H9 (cell line): ENCODE results near the gene MPST. TPM values are rescaled to one million over a fixed set of nuclear protein-coding genes. Genes with fewer than 3 reads are reported as not detected.

Experiments used
- DNase-seq: peaks from one replicate; pipeline ENCODE4 v3.0.0-alpha.2; 2017
- H2AFZ ChIP-seq: one replicate; pipeline ENCODE4 v1.6.1; 2013; ENCODE audit warnings: mild to moderate bottlenecking, low read length, control low read depth, moderate library complexity
- H2AK5ac ChIP-seq: 2 replicates; pipeline ENCODE4 v1.6.1; 2013; ENCODE audit warnings: low read length, control low read depth, mixed read lengths; ENCODE audit not compliant: insufficient read length
- H2BK120ac ChIP-seq: one replicate; pipeline ENCODE4 v1.6.1; 2013; ENCODE audit warnings: low read depth, mild to moderate bottlenecking, low read length, control low read depth, inconsistent platforms; ENCODE audit not compliant: poor library complexity, severe bottlenecking
- H2BK12ac ChIP-seq: 2 replicates; pipeline ENCODE4 v1.6.1; 2013; ENCODE audit warnings: low read length, control low read depth, mixed read lengths, low read depth; ENCODE audit not compliant: insufficient read length
- H2BK15ac ChIP-seq: 2 replicates; pipeline ENCODE4 v1.6.1; 2013; ENCODE audit warnings: low read depth, low read length, control low read depth
- H2BK20ac ChIP-seq: one replicate; pipeline ENCODE4 v1.6.1; 2013; ENCODE audit warnings: low read depth, mild to moderate bottlenecking, low read length, control low read depth, inconsistent platforms; ENCODE audit not compliant: poor library complexity, severe bottlenecking
- H2BK5ac ChIP-seq: 2 replicates; pipeline ENCODE4 v1.6.1; 2013; ENCODE audit warnings: low read length, control low read depth, mixed read lengths; ENCODE audit not compliant: insufficient read length
- H3K14ac ChIP-seq: 2 replicates; pipeline ENCODE4 v1.6.1; 2013; ENCODE audit warnings: low read length, control low read depth; ENCODE audit not compliant: insufficient read depth
- H3K18ac ChIP-seq: 2 replicates; pipeline ENCODE4 v1.6.1; 2013; ENCODE audit warnings: low read depth, mild to moderate bottlenecking, mixed read lengths, low read length, control low read depth; ENCODE audit not compliant: insufficient read length
- H3K23ac ChIP-seq: 2 replicates; pipeline ENCODE4 v1.6.1; 2013; ENCODE audit warnings: low read length, control low read depth, mixed read lengths, low read depth; ENCODE audit not compliant: insufficient read length
- H3K23me2 ChIP-seq: 2 replicates; pipeline ENCODE4 v1.6.1; 2013; ENCODE audit warnings: low read depth, mild to moderate bottlenecking, mixed read lengths, low read length, control low read depth; ENCODE audit not compliant: insufficient read length, poor library complexity, severe bottlenecking
- H3K27ac ChIP-seq: 2 replicates; pipeline ENCODE4 v1.5.1; 2013; ENCODE audit warnings: low read length, control low read depth, mixed read lengths, low read depth; ENCODE audit not compliant: insufficient read length
- H3K27me3 ChIP-seq: 2 replicates; pipeline ENCODE4 v1.6.1; 2013; ENCODE audit warnings: low read length, control low read depth, inconsistent platforms; ENCODE audit not compliant: insufficient read depth
- H3K4ac ChIP-seq: 2 replicates; pipeline ENCODE4 v1.6.1; 2013; ENCODE audit warnings: low read depth, mild to moderate bottlenecking, control low read depth, inconsistent platforms, low read length, moderate library complexity
- H3K4me1 ChIP-seq: 2 replicates; pipeline ENCODE4 v1.6.1; 2013; ENCODE audit warnings: low read length, control low read depth, inconsistent platforms; ENCODE audit not compliant: insufficient read depth
- H3K4me2 ChIP-seq: 2 replicates; pipeline ENCODE4 v1.6.1; 2013; ENCODE audit warnings: low read length, control low read depth, mixed read lengths; ENCODE audit not compliant: insufficient read length, insufficient read depth
- H3K56ac ChIP-seq: 2 replicates; pipeline ENCODE4 v1.6.1; 2013; ENCODE audit warnings: low read depth, mild to moderate bottlenecking, mixed read lengths, low read length, control low read depth; ENCODE audit not compliant: insufficient read length
- H3K79me1 ChIP-seq: 2 replicates; pipeline ENCODE4 v1.6.1; 2013; ENCODE audit warnings: low read depth, mild to moderate bottlenecking, moderate library complexity, low read length, control low read depth, inconsistent platforms; ENCODE audit not compliant: insufficient read depth, poor library complexity, severe bottlenecking
- H3K79me2 ChIP-seq: 2 replicates; pipeline ENCODE4 v1.6.1; 2013; ENCODE audit warnings: low read length, control low read depth, inconsistent platforms; ENCODE audit not compliant: insufficient read depth
- H3K9ac ChIP-seq: 2 replicates; pipeline ENCODE4 v1.6.1; 2013; ENCODE audit warnings: low read length, control low read depth, mixed read lengths; ENCODE audit not compliant: insufficient read length; ENCODE audit errors: extremely low read depth
- H3K9me3 ChIP-seq: one replicate; pipeline ENCODE4 v1.6.1; 2013; ENCODE audit warnings: low read depth, low read length, inconsistent platforms; ENCODE audit not compliant: control insufficient read depth
- H3T11ph ChIP-seq: one replicate; pipeline ENCODE4 v1.6.1; 2013; ENCODE audit warnings: mild to moderate bottlenecking, low read length, control low read depth, inconsistent platforms
- H4K20me1 ChIP-seq: one replicate; pipeline ENCODE4 v1.6.1; 2013; ENCODE audit not compliant: control insufficient read depth, insufficient read length, insufficient read depth
- H4K5ac ChIP-seq: 2 replicates; pipeline ENCODE4 v1.6.1; 2013; ENCODE audit warnings: low read depth, mild to moderate bottlenecking, mixed read lengths, low read length, control low read depth; ENCODE audit not compliant: insufficient read length
- H4K8ac ChIP-seq: replicated peaks from 2 replicates; pipeline ENCODE4 v1.6.1; 2013; ENCODE audit warnings: low read length, control low read depth, mixed read lengths, low read depth; ENCODE audit not compliant: insufficient read length
- H4K91ac ChIP-seq: 2 replicates; pipeline ENCODE4 v1.6.1; 2013; ENCODE audit warnings: low read depth, mild to moderate bottlenecking, moderate library complexity, mixed read lengths, low read length, control low read depth; ENCODE audit not compliant: insufficient read length
- H3K27ac Mint-ChIP-seq, 3 experiments: 2 replicates in 2 of 3; 3 replicates in 1 of 3; pipeline ENCODE4 v1.8.0; 2020 to 2021; ENCODE audit warnings: mixed read lengths in 3 of 3, mild to moderate bottlenecking in 1 of 3, moderate library complexity in 1 of 3
- H3K27me3 Mint-ChIP-seq: 2 replicates; pipeline ENCODE4 v1.8.0; 2021; ENCODE audit warnings: low read depth, mild to moderate bottlenecking, moderate library complexity, mixed read lengths
- H3K36me3 Mint-ChIP-seq, 3 experiments: 2 replicates in 2 of 3; 3 replicates in 1 of 3; pipeline ENCODE4 v1.8.0; 2020 to 2021; ENCODE audit warnings: low read depth in 3 of 3, mixed read lengths in 3 of 3; ENCODE audit not compliant: insufficient read depth in 1 of 3
- H3K4me1 Mint-ChIP-seq, 2 experiments: 2 replicates each; pipeline ENCODE4 v1.8.0; 2020; ENCODE audit warnings: mixed read lengths in 2 of 2
- H3K4me3 Mint-ChIP-seq, 2 experiments: 2 replicates in 1 of 2; 3 replicates in 1 of 2; pipeline ENCODE4 v1.8.0; 2020 to 2021; ENCODE audit warnings: mild to moderate bottlenecking in 2 of 2, mixed read lengths in 2 of 2, moderate library complexity in 1 of 2
- H3K9me3 Mint-ChIP-seq, 2 experiments: 2 replicates in 1 of 2; 3 replicates in 1 of 2; pipeline ENCODE4 v1.8.0; 2020; ENCODE audit warnings: mild to moderate bottlenecking in 2 of 2, mixed read lengths in 2 of 2, moderate library complexity in 1 of 2
- CTCF ChIP-seq: fragments of 200-600 bp; sonication (generic); conservative IDR thresholded peaks from 3 replicates; pipeline ENCODE4 v1.8.0; 2021; ENCODE audit warnings: antibody characterized with exemption, mild to moderate bottlenecking
- WGBS: extraction: QIAGEN DNeasy Blood & Tissue Kit; methylation state at CpG from one replicate; pipeline ENCODE4 v1.1.7; 2013; ENCODE audit warnings: missing lambda C conversion rate, low lambda C conversion rate, mixed read lengths; ENCODE audit not compliant: insufficient read length; ENCODE audit errors: extremely low coverage; 5-methylcytosine and 5-hydroxymethylcytosine counted together
- total RNA-seq: library from RNA; stranded (reverse); gene quantifications from 2 replicates; pipeline ENCODE4 v1.2.1, GENCODE V29; 2021

The MPST gene
- total RNA-seq, 1 experiment from 2014 or later = 70.5 TPM

GRCh38 chr22:37030560-37031281, 11.2 kb downstream of the MPST start:
- H3K79me2 ChIP-seq = no peaks in the 10 kb centered on the region
- no peaks in the 10 kb centered on the region for H3K9me3 ChIP-seq
- H3K18ac ChIP-seq = no peak overlapping the region
- no peaks in the 10 kb centered on the region for H3K9me3 Mint-ChIP-seq
- H3K4me1 Mint-ChIP-seq = peaks cover 34 to 36% of the 10 kb centered on the region in 2 experiments
- H2BK12ac ChIP-seq = no peak overlapping the region
- peaks cover 9 to 42% (median 31%) of the 10 kb centered on the region in 3 experiments; a peak in 6 of 7 replicates for H3K36me3 Mint-ChIP-seq
- H2BK20ac ChIP-seq = no peak overlapping the region
- H3K23me2 ChIP-seq = no peaks in the 10 kb centered on the region
- H3K4ac ChIP-seq = no peak overlapping the region
- peak overlapping the region in 2 of 3 experiments; percentile 68 to 93; a peak in 3 of 7 replicates for H3K27ac Mint-ChIP-seq
- H3K56ac ChIP-seq = no peak overlapping the region
- H3K79me1 ChIP-seq = no peaks in the 10 kb centered on the region
- H3K4me2 ChIP-seq = no peak overlapping the region
- DNase-seq = no peak
- H4K91ac ChIP-seq = no peak overlapping the region
- no peaks in the 10 kb centered on the region; the same call in 1 of the 2 replicates for H3K4me1 ChIP-seq
- no peak overlapping the region for H3K23ac ChIP-seq
- H3K27ac ChIP-seq = no peak overlapping the region
- H2BK5ac ChIP-seq = no peak overlapping the region
- H3T11ph ChIP-seq = no peak overlapping the region
- H4K5ac ChIP-seq = no peak overlapping the region
- WGBS = no CpG with 5 or more reads among the region's 14 CpGs
- peak; percentile 48 for TF ChIP-seq CTCF
- H2BK15ac ChIP-seq = no peak overlapping the region
- H4K8ac ChIP-seq = no peak overlapping the region
- no peak overlapping the region for H3K4me3 Mint-ChIP-seq
- no peak overlapping the region for H2AK5ac ChIP-seq
- peaks cover 5% of the 10 kb centered on the region; the same call in 1 of the 2 replicates for H3K27me3 Mint-ChIP-seq
- no peak overlapping the region for H3K9ac ChIP-seq
- no peak overlapping the region for H2AFZ ChIP-seq
- H3K14ac ChIP-seq = no peak overlapping the region
- H4K20me1 ChIP-seq = peaks cover 3% of the 10 kb centered on the region
- H3K27me3 ChIP-seq = no peaks in the 10 kb centered on the region
- no peak overlapping the region for H2BK120ac ChIP-seq
